GM21723 (cell line): ENCODE measurements around the gene TMEM220.

ENCODE experiments used
- ATAC-seq: cut with Tn5 transposase; IDR thresholded peaks from one replicate; pipeline ENCODE4 v1.9.1; 2021; ENCODE audit warnings: mild to moderate bottlenecking, moderate library complexity; ENCODE audit not compliant: unreplicated experiment

The TMEM220 gene

GRCh38 chr17:10729334-10730193, at the start of gene TMEM220:
Gene TMEM220, minus strand, starts transcription at chr17:10730023. Its CDS starts 172 bp downstream, at chr17:10729851.
- peak; percentile 80 for ATAC-seq

GRCh38 chr17:10779609-10780008, 49.8 kb upstream of the TMEM220 start:
- no peak for ATAC-seq

- ATAC-seq = no peak
These were observed 48.1 kb upstream of the TMEM220 start for GRCh38 chr17:10777890-10778289.

- ATAC-seq = no peak
These were observed 47.4 kb upstream of the TMEM220 start for GRCh38 chr17:10777131-10777807.

GRCh38 chr17:10776381-10776780, 46.6 kb upstream of the TMEM220 start:
- ATAC-seq = no peak

GRCh38 chr17:10775740-10776356, 46.0 kb upstream of the TMEM220 start:
- no peak for ATAC-seq

- ATAC-seq = no peak
These were observed 45.2 kb upstream of the TMEM220 start for GRCh38 chr17:10775058-10775457.

- ATAC-seq = no peak
These were observed 43.6 kb upstream of the TMEM220 start for GRCh38 chr17:10773391-10773790.

GRCh38 chr17:10772425-10773380, 42.9 kb upstream of the TMEM220 start:
- no peak for ATAC-seq

- no peak for ATAC-seq
These were observed 41.3 kb upstream of the TMEM220 start for GRCh38 chr17:10771148-10771547.

GRCh38 chr17:10769840-10770239, 40.0 kb upstream of the TMEM220 start:
- ATAC-seq = no peak

GRCh38 chr17:10768750-10769251, 39.0 kb upstream of the TMEM220 start:
- no peak for ATAC-seq

- ATAC-seq = no peak
These were observed 37.4 kb upstream of the TMEM220 start for GRCh38 chr17:10767232-10767631.

GRCh38 chr17:10762037-10762436, 32.2 kb upstream of the TMEM220 start:
- no peak for ATAC-seq

- ATAC-seq = no peak
These were observed 31.5 kb upstream of the TMEM220 start for GRCh38 chr17:10761281-10761680.

- ATAC-seq = no peak
These were observed 28.2 kb upstream of the TMEM220 start for GRCh38 chr17:10758062-10758461.

- ATAC-seq = no peak
These were observed 27.8 kb upstream of the TMEM220 start for GRCh38 chr17:10757647-10758046.

GRCh38 chr17:10757067-10757466, 27.2 kb upstream of the TMEM220 start:
- ATAC-seq = no peak

GRCh38 chr17:10756619-10757018, 26.8 kb upstream of the TMEM220 start:
- no peak for ATAC-seq

GRCh38 chr17:10756185-10756584, 26.4 kb upstream of the TMEM220 start:
- no peak for ATAC-seq
